Hepatocyte (in vitro differentiated cells): ENCODE data around the gene ERGIC1. TPM values are rescaled to one million over a fixed set of nuclear protein-coding genes. Genes with fewer than 3 reads are reported as not detected.

Experiments
- DNase-seq: peaks from one replicate; pipeline ENCODE4 v3.0.0-alpha.2; 2016; ENCODE audit warnings: low spot score
- H2AFZ ChIP-seq: fragments of 200-600 bp; sonication (generic); 2 replicates; pipeline ENCODE4 v1.6.0; 2016; ENCODE audit warnings: antibody characterized with exemption, mild to moderate bottlenecking
- H3K27ac ChIP-seq: fragments of 200-600 bp; sonication (generic); 2 replicates; pipeline ENCODE4 v1.5.1; 2016; ENCODE audit warnings: mild to moderate bottlenecking
- H3K27me3 ChIP-seq: fragments of 200-600 bp; sonication (generic); 2 replicates; pipeline ENCODE4 v1.6.1; 2016
- H3K36me3 ChIP-seq: fragments of 200-600 bp; sonication (generic); replicated peaks from 2 replicates; pipeline ENCODE4 v1.5.1; 2016; ENCODE audit warnings: low read depth; ENCODE audit not compliant: insufficient read depth
- H3K4me1 ChIP-seq: fragments of 200-600 bp; sonication (generic); 2 replicates; pipeline ENCODE4 v1.5.1; 2016; ENCODE audit warnings: mild to moderate bottlenecking, moderate library complexity; ENCODE audit not compliant: insufficient read depth
- H3K4me2 ChIP-seq: fragments of 200-600 bp; sonication (generic); 2 replicates; pipeline ENCODE4 v1.6.0; 2016
- H3K4me3 ChIP-seq: fragments of 200-600 bp; sonication (generic); 2 replicates; pipeline ENCODE4 v1.5.1; 2016; ENCODE audit warnings: mild to moderate bottlenecking
- H3K79me2 ChIP-seq: fragments of 200-600 bp; sonication (generic); 2 replicates; pipeline ENCODE4 v1.6.0; 2017; ENCODE audit warnings: mild to moderate bottlenecking
- H3K9me2 ChIP-seq: fragments of 200-600 bp; sonication (generic); replicated peaks from 2 replicates; pipeline ENCODE4 v1.6.0; 2017; ENCODE audit warnings: mild to moderate bottlenecking; ENCODE audit not compliant: insufficient read depth
- H3K9me3 ChIP-seq: fragments of 200-600 bp; sonication (generic); 2 replicates; pipeline ENCODE4 v1.5.1; 2016; ENCODE audit warnings: low read depth, mild to moderate bottlenecking
- H4K20me1 ChIP-seq: fragments of 200-600 bp; sonication (generic); 2 replicates; pipeline ENCODE4 v1.6.0; 2016; ENCODE audit warnings: mild to moderate bottlenecking; ENCODE audit not compliant: insufficient read depth, poor library complexity, severe bottlenecking
- EZH2 ChIP-seq: fragments of 200-600 bp; sonication (generic); IDR thresholded peaks from 2 replicates; pipeline ENCODE4 v1.6.1; 2016; ENCODE audit warnings: antibody characterized with exemption, mild to moderate bottlenecking, borderline replicate concordance
- EZH2phosphoT487 ChIP-seq: fragments of 200-600 bp; sonication (generic); IDR thresholded peaks from one replicate; pipeline ENCODE4 v1.6.1; 2018; ENCODE audit warnings: antibody characterized with exemption, mild to moderate bottlenecking, low read depth, moderate library complexity; ENCODE audit not compliant: unreplicated experiment, severe bottlenecking
- WGBS: methylation state at CpG from one replicate; pipeline ENCODE4 v1.1.6; 2016; ENCODE audit warnings: low lambda C conversion rate; ENCODE audit errors: missing lambda C conversion rate; 5-methylcytosine and 5-hydroxymethylcytosine counted together
- polyA plus RNA-seq: library from polyadenylated mRNA; unstranded; fragments of >200 nt; fragmentation: Nextera tagmentation; extraction: Ambion mirVana; gene quantifications from 2 replicates; pipeline ENCODE4 v1.2.1, GENCODE V29; 2016
- total RNA-seq: library from RNA; depleted of rRNA; stranded (reverse); fragments of >200 nt; gene quantifications from 2 replicates; pipeline ENCODE4 v1.2.3, GENCODE V29; 2014
- TF ChIP-seq, protein P1 (sequence below): fragments of 200-600 bp; sonication (generic); IDR thresholded peaks from 2 replicates; pipeline ENCODE4 v1.5.1; 2016; ENCODE audit warnings: antibody characterized with exemption, mild to moderate bottlenecking; ENCODE audit not compliant: poor library complexity

The ERGIC1 gene
- total and polyA plus RNA-seq, 2 experiments from 2014 or later = 39.1 to 107 TPM

DNA sequence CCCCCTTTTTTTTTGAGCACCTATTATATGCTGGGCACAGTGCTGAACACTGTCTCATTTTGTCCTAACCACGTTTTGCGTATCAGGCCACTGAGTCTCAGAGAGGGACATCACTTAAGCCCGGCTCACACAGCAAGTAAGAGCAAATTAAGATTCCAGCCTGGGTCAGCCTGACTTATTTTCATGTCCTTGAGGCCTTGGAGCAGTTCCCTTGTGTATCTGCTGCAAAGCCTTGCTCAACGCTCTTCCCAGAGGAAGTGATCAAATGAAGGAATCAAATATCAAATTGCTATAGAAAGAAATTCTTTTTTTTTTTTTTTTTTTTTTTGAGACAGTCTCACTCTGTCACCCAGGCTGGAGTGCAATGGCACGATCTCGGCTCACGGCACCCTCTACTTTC is 30.7 kb downstream of the ERGIC1 start:
- Histone ChIP-seq H3K4me1 (peaks cover 16% of the 10 kb centered on the region), H3K27ac (no peak overlapping the region), H2AFZ (no peak overlapping the region), H3K36me3 (no peaks in the 10 kb centered on the region), H3K9me3 (no peaks in the 10 kb centered on the region), H3K4me2 (no peak overlapping the region), H4K20me1 (peaks cover 5% of the 10 kb centered on the region), H3K27me3 (no peaks in the 10 kb centered on the region), H3K4me3 (no peak overlapping the region), H3K79me2 (peaks cover 78% of the 10 kb centered on the region), H3K9me2 (no peaks in the 10 kb centered on the region)
- DNase-seq = no peak
- TF ChIP-seq, protein P1, sequence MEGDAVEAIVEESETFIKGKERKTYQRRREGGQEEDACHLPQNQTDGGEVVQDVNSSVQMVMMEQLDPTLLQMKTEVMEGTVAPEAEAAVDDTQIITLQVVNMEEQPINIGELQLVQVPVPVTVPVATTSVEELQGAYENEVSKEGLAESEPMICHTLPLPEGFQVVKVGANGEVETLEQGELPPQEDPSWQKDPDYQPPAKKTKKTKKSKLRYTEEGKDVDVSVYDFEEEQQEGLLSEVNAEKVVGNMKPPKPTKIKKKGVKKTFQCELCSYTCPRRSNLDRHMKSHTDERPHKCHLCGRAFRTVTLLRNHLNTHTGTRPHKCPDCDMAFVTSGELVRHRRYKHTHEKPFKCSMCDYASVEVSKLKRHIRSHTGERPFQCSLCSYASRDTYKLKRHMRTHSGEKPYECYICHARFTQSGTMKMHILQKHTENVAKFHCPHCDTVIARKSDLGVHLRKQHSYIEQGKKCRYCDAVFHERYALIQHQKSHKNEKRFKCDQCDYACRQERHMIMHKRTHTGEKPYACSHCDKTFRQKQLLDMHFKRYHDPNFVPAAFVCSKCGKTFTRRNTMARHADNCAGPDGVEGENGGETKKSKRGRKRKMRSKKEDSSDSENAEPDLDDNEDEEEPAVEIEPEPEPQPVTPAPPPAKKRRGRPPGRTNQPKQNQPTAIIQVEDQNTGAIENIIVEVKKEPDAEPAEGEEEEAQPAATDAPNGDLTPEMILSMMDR = no peak
- no peak for TF ChIP-seq EZH2phosphoT487
- no peak for TF ChIP-seq EZH2
- WGBS = 97% methylated on average over 7 of the region's 7 CpGs

DNA sequence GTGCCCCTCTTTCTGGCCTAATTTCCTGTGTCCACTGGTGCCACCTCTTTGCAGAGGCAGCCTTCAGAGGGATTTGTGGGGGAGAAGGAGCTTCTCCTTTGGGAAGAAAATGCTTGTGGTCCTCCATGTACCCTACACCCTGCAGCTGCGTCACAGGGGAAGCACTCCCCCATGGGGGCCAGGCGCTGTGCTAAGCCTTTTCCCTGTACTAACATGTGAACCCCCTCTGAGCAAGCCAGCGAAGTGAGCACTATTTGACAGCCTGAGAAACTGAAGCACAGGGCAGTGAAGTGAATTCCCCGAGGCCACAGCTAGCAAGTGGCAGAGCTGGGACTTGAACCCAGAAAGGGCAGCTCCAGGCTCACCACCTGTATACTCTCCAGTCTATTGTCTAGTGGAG is 32.3 kb downstream of the ERGIC1 start:
- TF ChIP-seq EZH2phosphoT487 (no peak), EZH2 (no peak)
- TF ChIP-seq, protein P1 = no peak
- WGBS = 94% methylated on average over 4 of the region's 4 CpGs
- H3K9me2 ChIP-seq = no peaks in the 10 kb centered on the region
- H3K27ac ChIP-seq = no peak overlapping the region
- DNase-seq = no peak
- H3K36me3 ChIP-seq = no peaks in the 10 kb centered on the region
- no peaks in the 10 kb centered on the region for H3K9me3 ChIP-seq
- H2AFZ ChIP-seq = no peak overlapping the region
- H3K4me2 ChIP-seq = no peak overlapping the region
- H4K20me1 ChIP-seq = peaks cover 3% of the 10 kb centered on the region
- H3K79me2 ChIP-seq = peaks cover 69% of the 10 kb centered on the region
- peaks cover 8% of the 10 kb centered on the region for H3K4me1 ChIP-seq
- H3K27me3 ChIP-seq = no peaks in the 10 kb centered on the region
- H3K4me3 ChIP-seq = no peak overlapping the region

DNA sequence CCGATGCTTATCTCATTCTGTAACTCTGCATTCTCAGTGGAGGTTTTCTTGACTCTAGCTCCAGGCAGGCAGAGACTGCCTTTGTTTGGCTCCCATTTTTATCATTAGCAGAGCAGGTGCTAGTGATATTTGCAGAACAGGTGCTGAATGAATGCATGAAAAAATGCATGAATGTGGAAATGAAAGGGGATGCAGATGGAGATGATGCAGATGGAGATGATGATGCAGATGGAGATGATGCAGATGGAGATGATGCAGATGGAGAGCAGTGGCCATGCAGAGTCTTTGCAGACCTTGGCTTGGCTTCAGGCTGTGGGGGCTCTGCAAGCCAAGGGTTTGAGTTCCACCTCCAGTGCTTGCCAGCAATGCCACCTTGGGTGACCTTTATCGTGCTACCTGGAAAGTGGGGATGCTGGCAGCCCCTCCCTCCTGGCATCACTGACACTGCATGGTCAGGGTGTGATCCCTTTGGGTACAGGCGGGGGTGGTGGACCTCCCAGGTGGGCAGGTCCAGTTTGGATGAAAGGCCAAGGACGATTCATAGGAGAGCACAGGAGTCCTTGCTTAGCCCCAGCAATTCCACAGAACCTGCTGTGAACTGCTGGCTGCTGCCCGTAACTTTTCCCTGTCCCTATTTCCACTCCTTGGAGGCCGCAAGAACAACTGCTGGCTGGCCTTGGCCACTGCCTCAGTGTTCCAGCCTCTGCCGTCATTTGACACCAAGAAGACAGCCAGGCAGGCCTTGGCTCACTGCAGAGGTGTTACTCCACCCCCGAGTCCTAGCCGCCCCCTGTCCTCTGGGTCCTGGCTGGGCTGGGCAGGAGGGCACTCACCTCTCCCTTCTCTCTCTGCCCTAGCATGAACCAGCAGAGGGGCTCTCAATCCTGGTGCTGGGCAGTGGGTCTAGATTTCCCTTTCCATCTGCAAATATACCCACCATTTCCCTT is 33.0 kb downstream of the ERGIC1 start:
- no peaks in the 10 kb centered on the region for H3K9me3 ChIP-seq
- H3K4me1 ChIP-seq = peaks cover 8% of the 10 kb centered on the region
- H3K4me2 ChIP-seq = no peak overlapping the region
- no peak overlapping the region for H3K4me3 ChIP-seq
- H3K79me2 ChIP-seq = peaks cover 63% of the 10 kb centered on the region
- no peak overlapping the region for H2AFZ ChIP-seq
- no peak overlapping the region for H3K27ac ChIP-seq
- DNase-seq = no peak
- no peaks in the 10 kb centered on the region for H3K36me3 ChIP-seq
- WGBS = 73% methylated on average over 9 of the region's 9 CpGs
- H4K20me1 ChIP-seq = peaks cover 3% of the 10 kb centered on the region
- H3K27me3 ChIP-seq = no peaks in the 10 kb centered on the region
- no peaks in the 10 kb centered on the region for H3K9me2 ChIP-seq
- TF ChIP-seq EZH2phosphoT487 = no peak
- TF ChIP-seq, protein P1 = no peak
- no peak for TF ChIP-seq EZH2
